AG09309 (cell line): ENCODE measurements around the gene IRAK3.

Source experiments
- DNase-seq: peaks from one replicate; pipeline ENCODE4 v3.0.0-alpha.2; 2010; ENCODE audit warnings: low read depth
- H3K4me3 ChIP-seq: 2 replicates; pipeline ENCODE4 v1.5.1; 2011; ENCODE audit warnings: mild to moderate bottlenecking, low read depth, low read length, moderate library complexity; ENCODE audit not compliant: control insufficient read depth
- CTCF ChIP-seq: IDR thresholded peaks from 2 replicates; pipeline ENCODE4 v1.5.1; 2011; ENCODE audit warnings: mild to moderate bottlenecking, low read depth, low read length, inconsistent platforms; ENCODE audit not compliant: insufficient read depth, control insufficient read depth; ENCODE audit errors: missing control alignments

The IRAK3 gene

DNA sequence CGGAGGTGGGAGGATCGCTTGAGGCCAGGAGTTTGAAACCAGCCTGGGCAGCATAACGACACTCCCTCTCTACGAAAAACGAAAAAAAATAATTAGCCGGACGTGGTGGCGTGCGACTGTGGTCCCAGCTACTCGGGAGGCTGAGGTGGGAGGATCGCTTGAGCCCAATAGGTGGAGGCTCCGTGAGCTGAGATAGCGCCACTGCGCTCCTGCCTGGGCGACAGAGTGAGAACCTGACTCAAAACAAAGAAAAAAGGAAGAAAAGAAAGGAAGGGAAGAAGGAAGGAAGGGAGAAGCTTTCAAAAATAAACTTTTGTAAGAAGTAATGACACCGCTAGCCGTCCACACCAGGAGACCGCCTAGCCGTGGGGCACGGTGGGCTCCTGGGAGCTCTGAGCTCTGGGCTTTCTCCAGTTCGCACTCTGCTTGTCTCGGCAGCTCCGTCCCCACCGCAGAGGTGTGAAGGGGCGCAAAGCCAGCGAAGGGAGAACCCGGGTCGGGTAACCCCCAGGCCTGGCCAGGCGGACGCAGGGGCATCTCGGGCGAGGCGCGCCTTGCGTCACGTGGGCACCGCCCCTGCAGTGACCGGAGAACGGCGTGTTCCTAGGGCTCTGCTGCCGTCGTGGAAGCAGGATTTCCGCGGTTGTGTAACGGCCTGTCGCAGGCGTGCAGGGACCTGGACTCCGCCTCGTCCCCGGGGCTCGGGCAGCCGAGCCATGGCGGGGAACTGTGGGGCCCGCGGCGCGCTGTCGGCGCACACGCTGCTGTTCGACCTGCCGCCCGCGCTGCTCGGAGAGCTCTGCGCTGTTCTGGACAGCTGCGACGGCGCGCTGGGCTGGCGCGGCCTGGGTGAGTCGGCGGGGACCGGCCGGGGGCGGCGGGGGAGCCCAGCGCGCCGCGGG, at the start of gene IRAK3:
TSS of gene IRAK3 (plus strand) at position 631 of the 902 bp plus-strand sequence. CDS start at position 717, 86 bp downstream.
- TF ChIP-seq CTCF: no peak
- H3K4me3 ChIP-seq: peak within 1 kb of the TSS; percentile 58
- DNase-seq: no peak

DNA sequence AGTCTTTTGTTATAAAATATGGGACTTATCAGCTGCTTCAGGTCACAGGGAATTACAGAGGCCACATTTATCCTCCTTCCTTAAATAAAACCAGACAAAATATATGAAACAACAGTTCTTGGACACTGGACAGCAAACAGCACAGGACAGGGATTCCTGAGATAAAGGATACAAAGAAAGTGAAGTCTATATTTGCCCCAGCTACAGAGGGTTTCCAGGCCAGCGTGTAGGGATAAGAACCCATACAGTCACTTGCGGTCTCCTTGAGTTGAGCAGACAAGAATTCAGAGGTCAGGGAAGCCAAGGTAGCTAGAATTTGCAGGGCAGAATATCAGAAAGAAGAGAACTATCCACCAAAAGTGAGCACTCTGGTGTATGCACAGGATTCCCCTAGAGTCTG, 49.7 kb upstream of the IRAK3 start:
- no peak for DNase-seq
- no peak for TF ChIP-seq CTCF
- H3K4me3 ChIP-seq: no peak overlapping the region

- H3K4me3 ChIP-seq: no peak overlapping the region
- TF ChIP-seq CTCF: no peak
- no peak for DNase-seq
Measured at GRCh38 chr12:66140731-66141130, 48.3 kb upstream of the IRAK3 start.

DNA sequence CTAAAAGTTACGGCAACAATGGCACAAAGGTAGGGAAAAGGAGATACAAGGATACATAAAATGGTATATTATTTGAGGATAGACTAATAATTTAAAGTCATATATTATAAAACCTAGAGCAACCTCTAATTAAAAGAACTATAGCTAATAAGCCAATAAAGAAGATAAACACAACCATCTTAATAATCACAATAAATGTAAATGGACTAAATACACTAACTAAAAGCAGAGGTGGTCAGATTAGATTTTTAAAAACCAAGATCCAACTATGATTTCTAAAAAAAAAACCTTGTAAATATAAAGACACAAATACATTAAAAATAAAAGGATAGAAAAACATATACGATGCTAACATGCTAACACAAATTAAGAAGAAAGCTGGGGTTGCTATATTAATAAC, 47.7 kb upstream of the IRAK3 start:
- no peak overlapping the region for H3K4me3 ChIP-seq
- no peak for DNase-seq
- TF ChIP-seq CTCF: no peak

GRCh38 chr12:66142826-66143225, 46.2 kb upstream of the IRAK3 start:
- no peak for TF ChIP-seq CTCF
- no peak overlapping the region for H3K4me3 ChIP-seq
- DNase-seq: no peak

DNA sequence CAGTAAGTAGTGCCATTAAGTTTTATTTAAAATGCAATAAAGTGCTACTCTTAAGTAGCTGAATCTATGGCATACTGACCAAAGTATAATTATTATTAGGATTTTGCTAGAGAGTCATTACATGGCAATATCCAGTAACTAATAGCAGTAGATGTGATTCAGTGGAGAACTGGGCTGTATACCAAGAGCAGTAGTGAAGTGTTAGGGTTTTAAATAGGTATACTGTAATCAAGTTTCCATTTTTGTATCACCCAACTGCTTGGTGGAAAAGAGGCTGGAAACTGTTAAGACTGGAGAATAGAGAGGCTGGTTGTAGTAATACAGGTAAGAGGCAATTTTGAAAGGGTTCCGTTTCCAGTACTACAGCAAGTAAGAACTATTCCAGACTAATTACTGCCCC, 45.1 kb upstream of the IRAK3 start:
- no peak for TF ChIP-seq CTCF
- H3K4me3 ChIP-seq: no peak overlapping the region
- DNase-seq: no peak
